Lung (tissue), 12 donors: Measurements from ENCODE around the gene BNIP5. TPM values are rescaled to one million over a fixed set of nuclear protein-coding genes. Genes with fewer than 3 reads are reported as not detected.
A peak's percentile ranks its signal among the peaks of the same experiment; 100 is the strongest.

Experiments
- ATAC-seq: fragments of 200-7000 bp; cut with Tn5 transposase; one replicate; pipeline ENCODE4 v1.9.1; 2020; ENCODE audit warnings: moderate number of reproducible peaks; ENCODE audit not compliant: insufficient read depth, low FRiP score
- DNase-seq, 3 donors: peaks; one replicate each; pipeline ENCODE4 v3.0.0-alpha.2; 2013 to 2017
- H3K27ac ChIP-seq, 2 donors: one replicate each; pipeline ENCODE4 v1.5.1; 2013; ENCODE audit warnings: mild to moderate bottlenecking in 2 of 2, moderate library complexity in 2 of 2, control low read depth in 1 of 2, inconsistent platforms in 1 of 2, low read depth in 1 of 2, low read length in 1 of 2
- H3K27me3 ChIP-seq, 3 donors: one replicate each; pipeline ENCODE4 v1.5.1; 2013; ENCODE audit warnings: low read length in 2 of 3; ENCODE audit not compliant: control insufficient read depth in 3 of 3, insufficient read depth in 3 of 3
- H3K36me3 ChIP-seq, 4 donors: one replicate each; pipeline ENCODE4 v1.5.1; 2013; ENCODE audit warnings: low read length in 4 of 4, mild to moderate bottlenecking in 1 of 4, moderate library complexity in 1 of 4; ENCODE audit not compliant: control insufficient read depth in 4 of 4, insufficient read depth in 4 of 4
- H3K4me1 ChIP-seq, 5 donors: one replicate each; pipeline ENCODE4 v1.5.1; 2013; ENCODE audit warnings: low read length in 5 of 5, mild to moderate bottlenecking in 2 of 5, moderate library complexity in 1 of 5; ENCODE audit not compliant: control insufficient read depth in 5 of 5, insufficient read depth in 5 of 5
- H3K4me3 ChIP-seq: one replicate; pipeline ENCODE4 v1.5.1; 2013; ENCODE audit warnings: mild to moderate bottlenecking, control low read depth, moderate library complexity
- H3K9ac ChIP-seq, 2 donors: one replicate each; pipeline ENCODE4 v1.5.1; 2013; ENCODE audit warnings: low read length in 2 of 2, control low read depth in 1 of 2; ENCODE audit not compliant: insufficient read depth in 1 of 2
- H3K9me3 ChIP-seq, 4 donors: one replicate each; pipeline ENCODE4 v1.5.1; 2013; ENCODE audit warnings: low read length in 3 of 4, mild to moderate bottlenecking in 1 of 4, moderate library complexity in 1 of 4; ENCODE audit not compliant: control insufficient read depth in 4 of 4, insufficient read depth in 3 of 4
- CTCF ChIP-seq: IDR thresholded peaks from 2 replicates; pipeline ENCODE4 v1.5.1; 2012; ENCODE audit warnings: mild to moderate bottlenecking; ENCODE audit errors: control extremely low read depth, extremely low read depth
- WGBS, 2 donors: extraction: QIAGEN DNeasy Blood & Tissue Kit; methylation state at CpG; one replicate each; pipeline ENCODE4 v1.1.7; 2013; 5-methylcytosine and 5-hydroxymethylcytosine counted together
- polyA plus RNA-seq, 2 donors: library from polyadenylated mRNA; stranded (reverse); fragments of 200-250 nt; gene quantifications; one replicate each; pipeline ENCODE4 v1.2.1, GENCODE V29; 2013
- total RNA-seq, 2 donors: library from RNA; depleted of rRNA in 1 of 2; stranded (reverse); fragments of >200 nt in 1 of 2; gene quantifications; one replicate each; pipeline ENCODE4 v1.2.1, GENCODE V29; 2014 to 2021
- donor health status: control.
- donor health status: control.
- donor health status: Bipolar disorder and iron deficiency.
- donor health status: healthy.
- donor health status: DM: yes; HTN: yes; CAD: no.

BNIP5 gene
- total and polyA plus RNA-seq, 4 donors, result 0.02 to 0.09 (median 0.06) TPM; not detected in 1

- peaks cover 0 to 30% (median 29%) of the 10 kb centered on the region in 3 donors for H3K27me3 ChIP-seq
- no peaks in the 10 kb centered on the region for H3K36me3 ChIP-seq
- no peak overlapping the region for H3K4me3 ChIP-seq
- H3K9me3 ChIP-seq, result no peaks in the 10 kb centered on the region
- H3K4me1 ChIP-seq, result no peaks in the 10 kb centered on the region
- no peak for TF ChIP-seq CTCF
- ATAC-seq, result no peak
- no peak for DNase-seq
- no peak overlapping the region for H3K9ac ChIP-seq
- 69 to 78% methylated on average over 1 of the region's 1 CpG for WGBS, 2 donors
- H3K27ac ChIP-seq, result no peak overlapping the region
Observed at GRCh38 chr6:36283608-36284007, 53.1 kb downstream of the BNIP5 start.

- no peaks in the 10 kb centered on the region for H3K4me1 ChIP-seq
- H3K27me3 ChIP-seq, result peaks cover 0 to 28% (median 21%) of the 10 kb centered on the region in 3 donors
- no peak for TF ChIP-seq CTCF
- H3K36me3 ChIP-seq, result no peaks in the 10 kb centered on the region
- peaks cover 0 to 4% (median 0%) of the 10 kb centered on the region in 4 donors for H3K9me3 ChIP-seq
- no peak overlapping the region for H3K4me3 ChIP-seq
- 82 to 93% methylated on average over 4 of the region's 4 CpGs for WGBS, 2 donors
- no peak for ATAC-seq
- H3K9ac ChIP-seq, result no peak overlapping the region
- no peak overlapping the region for H3K27ac ChIP-seq
- no peak for DNase-seq
Observed at GRCh38 chr6:36280983-36281382, 55.7 kb downstream of the BNIP5 start.

- ATAC-seq, result no peak
- WGBS, 2 donors, result 61 to 62% methylated on average over 3 of the region's 3 CpGs
- no peak overlapping the region for H3K9ac ChIP-seq
- peaks cover 0 to 4% (median 0%) of the 10 kb centered on the region in 4 donors for H3K9me3 ChIP-seq
- H3K4me1 ChIP-seq, result no peaks in the 10 kb centered on the region
- no peaks in the 10 kb centered on the region for H3K36me3 ChIP-seq
- H3K27me3 ChIP-seq, result peaks cover 0 to 23% (median 16%) of the 10 kb centered on the region in 3 donors
- TF ChIP-seq CTCF, result no peak
- no peak overlapping the region for H3K27ac ChIP-seq
- no peak for DNase-seq
- no peak overlapping the region for H3K4me3 ChIP-seq
Observed at GRCh38 chr6:36280467-36280866, 56.2 kb downstream of the BNIP5 start.

GRCh38 chr6:36277946-36278470 lies 58.7 kb downstream of the BNIP5 start:
- no peak for ATAC-seq
- 66 to 73% methylated on average over 2 of the region's 2 CpGs for whole genome bisulfite sequencing, 2 donors
- no peaks in the 10 kb centered on the region for H3K36me3 ChIP-seq
- H3K4me1 ChIP-seq, result no peaks in the 10 kb centered on the region
- no peak overlapping the region for H3K4me3 ChIP-seq
- H3K9me3 ChIP-seq, result peaks cover 0 to 4% (median 0%) of the 10 kb centered on the region in 4 donors
- H3K27ac ChIP-seq, result no peak overlapping the region
- peaks cover 0 to under 1% (median 0%) of the 10 kb centered on the region in 3 donors for H3K27me3 ChIP-seq
- TF ChIP-seq CTCF, result no peak
- DNase-seq, result peak in 2 of 3 donors; percentile 19 to 25
- H3K9ac ChIP-seq, result no peak overlapping the region
